GM23338 (cell line): ENCODE data around the gene GPR18. TPM values are rescaled to one million over a fixed set of nuclear protein-coding genes. Genes with fewer than 3 reads are reported as not detected.

Experiments
- ATAC-seq: fragments of 200-7000 bp; cut with Tn5 transposase; 3 replicates; pipeline ENCODE4 v1.9.1; 2020
- DNase-seq: peaks from one replicate; pipeline ENCODE4 v3.0.0-alpha.2; 2015; ENCODE audit warnings: low spot score
- H2AFZ ChIP-seq: fragments of 200-600 bp; sonication (generic); 2 replicates; pipeline ENCODE4 v1.8.0; 2016; ENCODE audit warnings: antibody characterized with exemption, mild to moderate bottlenecking, moderate library complexity
- H3F3A ChIP-seq: fragments of 200-600 bp; sonication (generic); replicated peaks from 2 replicates; pipeline ENCODE4 v1.8.0; 2017; ENCODE audit warnings: antibody characterized with exemption, mixed run types, low read depth
- H3K27ac ChIP-seq: fragments of 200-600 bp; sonication (generic); 2 replicates; pipeline ENCODE4 v1.6.1; 2016; ENCODE audit warnings: low read depth
- H3K27me3 ChIP-seq: fragments of 200-600 bp; sonication (generic); 2 replicates; pipeline ENCODE4 v1.8.0; 2016; ENCODE audit warnings: mild to moderate bottlenecking, mixed run types, moderate library complexity; ENCODE audit not compliant: insufficient read depth
- H3K36me3 ChIP-seq: fragments of 200-600 bp; sonication (generic); 2 replicates; pipeline ENCODE4 v1.8.0; 2016; ENCODE audit warnings: mild to moderate bottlenecking; ENCODE audit not compliant: insufficient read depth
- H3K4me1 ChIP-seq: fragments of 200-600 bp; sonication (generic); 2 replicates; pipeline ENCODE4 v1.8.0; 2016; ENCODE audit warnings: mild to moderate bottlenecking, moderate library complexity; ENCODE audit not compliant: insufficient read depth
- H3K4me2 ChIP-seq: fragments of 200-600 bp; sonication (generic); 2 replicates; pipeline ENCODE4 v1.7.1; 2017; ENCODE audit warnings: mixed run types
- H3K4me3 ChIP-seq: fragments of 200-600 bp; sonication (generic); 2 replicates; pipeline ENCODE4 v1.6.1; 2016; ENCODE audit warnings: mixed run types
- H3K79me2 ChIP-seq: fragments of 200-600 bp; sonication (generic); replicated peaks from 2 replicates; pipeline ENCODE4 v1.8.0; 2017; ENCODE audit warnings: mild to moderate bottlenecking; ENCODE audit not compliant: insufficient read depth
- H3K9me2 ChIP-seq: fragments of 200-600 bp; sonication (generic); 2 replicates; pipeline ENCODE4 v1.8.0; 2017; ENCODE audit not compliant: insufficient read depth
- H4K20me1 ChIP-seq: fragments of 200-600 bp; sonication (generic); replicated peaks from 2 replicates; pipeline ENCODE4 v1.8.0; 2017; ENCODE audit warnings: mild to moderate bottlenecking; ENCODE audit not compliant: insufficient read depth
- H3K27ac Mint-ChIP-seq: 2 replicates; pipeline ENCODE4 v1.8.0; 2020; ENCODE audit warnings: inconsistent platforms, mild to moderate bottlenecking, moderate library complexity, mixed read lengths
- H3K27me3 Mint-ChIP-seq: 3 replicates; pipeline ENCODE4 v1.8.0; 2022; ENCODE audit warnings: low read depth, mild to moderate bottlenecking, moderate library complexity, mixed read lengths, inconsistent platforms; ENCODE audit not compliant: insufficient read depth, poor library complexity
- H3K36me3 Mint-ChIP-seq: 3 replicates; pipeline ENCODE4 v1.8.0; 2021; ENCODE audit warnings: low read depth, mild to moderate bottlenecking, inconsistent platforms, moderate library complexity, mixed read lengths
- H3K4me1 Mint-ChIP-seq: 3 replicates; pipeline ENCODE4 v1.8.0; 2020; ENCODE audit warnings: mild to moderate bottlenecking, inconsistent platforms, mixed read lengths
- H3K4me3 Mint-ChIP-seq: 3 replicates; pipeline ENCODE4 v1.8.0; 2021; ENCODE audit warnings: moderate library complexity, mild to moderate bottlenecking, inconsistent platforms, mixed read lengths
- H3K9me3 Mint-ChIP-seq: 3 replicates; pipeline ENCODE4 v1.8.0; 2020; ENCODE audit warnings: moderate library complexity, mild to moderate bottlenecking, inconsistent platforms, mixed read lengths
- ETS1 ChIP-seq: IDR thresholded peaks from 2 replicates; pipeline ENCODE4 v1.6.1; 2016; ENCODE audit warnings: antibody characterized with exemption
- JUNB ChIP-seq: IDR thresholded peaks from one replicate; pipeline ENCODE4 v1.6.1; 2016; ENCODE audit warnings: antibody characterized with exemption; ENCODE audit not compliant: unreplicated experiment
- ZNF331 ChIP-seq: fragments of 250-450 bp; sonication (Bioruptor Pico); IDR thresholded peaks from 2 replicates; pipeline ENCODE4 v1.5.0; 2020; ENCODE audit warnings: low read depth, mild to moderate bottlenecking, moderate library complexity
- ZNF462 ChIP-seq: fragments of 250-450 bp; sonication (Bioruptor Pico); IDR thresholded peaks from 2 replicates; pipeline ENCODE4 v1.5.0; 2020; ENCODE audit warnings: mild to moderate bottlenecking, moderate library complexity
- polyA plus RNA-seq: library from polyadenylated mRNA; unstranded; fragments of >200 nt; fragmentation: Nextera tagmentation; extraction: Ambion mirVana; gene quantifications from 2 replicates; pipeline ENCODE4 v1.2.1, GENCODE V29; 2016
- total RNA-seq: library from RNA; depleted of rRNA; stranded (reverse); fragments of >200 nt; shearing (Covaris generic); gene quantifications from 2 replicates; pipeline ENCODE4 v1.2.3, GENCODE V29; 2014

Gene GPR18
- total and polyA plus RNA-seq, 2 experiments from 2014 or later: 2.6 TPM; not detected in 1

GRCh38 chr13:99299256-99299919 is 41.2 kb upstream of the GPR18 start:
- Histone ChIP-seq H3K4me2 (no peak overlapping the region), H3F3A (no peaks in the 10 kb centered on the region), H3K4me1 (no peaks in the 10 kb centered on the region), H2AFZ (no peak overlapping the region), H3K36me3 (no peaks in the 10 kb centered on the region), H4K20me1 (peaks cover 12% of the 10 kb centered on the region), H3K4me3 (no peak overlapping the region), H3K9me2 (no peaks in the 10 kb centered on the region), H3K79me2 (0 out of 2 replicates have a peak, but pooled peaks cover 3% of the 10 kb centered on the region), H3K27ac (no peak overlapping the region; the same call in 1 of the 2 replicates), H3K27me3 (no peaks in the 10 kb centered on the region)
- no peak for ATAC-seq
- Mint-ChIP-seq H3K36me3 (no peaks in the 10 kb centered on the region), H3K4me1 (peaks cover 8% of the 10 kb centered on the region; the same call in 2 of the 3 replicates), H3K27ac (no peak overlapping the region), H3K27me3 (no peaks in the 10 kb centered on the region), H3K9me3 (no peaks in the 10 kb centered on the region), H3K4me3 (no peak overlapping the region)
- no peak for DNase-seq
- no peak for TF ChIP-seq ZNF331 (CRISPR knock-in tag)
- no peak for TF ChIP-seq JUNB

- no peaks in the 10 kb centered on the region for H3F3A ChIP-seq
- DNase-seq (no peak), ATAC-seq (no peak)
- Mint-ChIP-seq H3K27ac (no peak overlapping the region), H3K27me3 (no peaks in the 10 kb centered on the region), H3K36me3 (no peaks in the 10 kb centered on the region), H3K4me3 (no peak overlapping the region), H3K9me3 (no peaks in the 10 kb centered on the region), H3K4me1 (peaks cover 8% of the 10 kb centered on the region; the same call in 2 of the 3 replicates)
- H4K20me1 ChIP-seq: peaks cover 8% of the 10 kb centered on the region; the same call in 1 of the 2 replicates
- H3K27me3 ChIP-seq: no peaks in the 10 kb centered on the region
- H3K4me3 ChIP-seq: no peak overlapping the region
- no peak overlapping the region for H3K27ac ChIP-seq
- no peak overlapping the region for H2AFZ ChIP-seq
- H3K36me3 ChIP-seq: no peaks in the 10 kb centered on the region
- no peak for TF ChIP-seq ETS1
- 0 out of 2 replicates have a peak, but pooled peaks cover 3% of the 10 kb centered on the region for H3K79me2 ChIP-seq
- no peaks in the 10 kb centered on the region for H3K9me2 ChIP-seq
- no peaks in the 10 kb centered on the region for H3K4me1 ChIP-seq
- no peak overlapping the region for H3K4me2 ChIP-seq
Measured at GRCh38 chr13:99298056-99298455, 39.9 kb upstream of the GPR18 start.

GRCh38 chr13:99297331-99297730 is 39.2 kb upstream of the GPR18 start:
- no peaks in the 10 kb centered on the region for H3K9me2 ChIP-seq
- no peak overlapping the region for H3K4me3 Mint-ChIP-seq
- DNase-seq: no peak
- H3K27me3 Mint-ChIP-seq: no peaks in the 10 kb centered on the region
- no peak overlapping the region for H3K4me2 ChIP-seq
- no peaks in the 10 kb centered on the region for H3K9me3 Mint-ChIP-seq
- no peaks in the 10 kb centered on the region for H3K36me3 ChIP-seq
- no peaks in the 10 kb centered on the region for H3K27me3 ChIP-seq
- H3K4me1 ChIP-seq: no peaks in the 10 kb centered on the region
- no peak overlapping the region for H3K27ac Mint-ChIP-seq
- no peaks in the 10 kb centered on the region for H3K36me3 Mint-ChIP-seq
- ATAC-seq: no peak
- H3K27ac ChIP-seq: no peak overlapping the region
- 0 out of 2 replicates have a peak, but pooled peaks cover 3% of the 10 kb centered on the region for H3K79me2 ChIP-seq
- no peak overlapping the region for H3K4me3 ChIP-seq
- peaks cover 8% of the 10 kb centered on the region; the same call in 2 of the 3 replicates for H3K4me1 Mint-ChIP-seq
- H2AFZ ChIP-seq: no peak overlapping the region
- peaks cover 12% of the 10 kb centered on the region; the same call in 1 of the 2 replicates for H4K20me1 ChIP-seq
- H3F3A ChIP-seq: no peaks in the 10 kb centered on the region
- no peak for TF ChIP-seq ETS1
- no peak for TF ChIP-seq ZNF462 (CRISPR knock-in tag)
- no peak for TF ChIP-seq ZNF331 (CRISPR knock-in tag)
